ENCODE results near the gene IFT88.

DNA sequence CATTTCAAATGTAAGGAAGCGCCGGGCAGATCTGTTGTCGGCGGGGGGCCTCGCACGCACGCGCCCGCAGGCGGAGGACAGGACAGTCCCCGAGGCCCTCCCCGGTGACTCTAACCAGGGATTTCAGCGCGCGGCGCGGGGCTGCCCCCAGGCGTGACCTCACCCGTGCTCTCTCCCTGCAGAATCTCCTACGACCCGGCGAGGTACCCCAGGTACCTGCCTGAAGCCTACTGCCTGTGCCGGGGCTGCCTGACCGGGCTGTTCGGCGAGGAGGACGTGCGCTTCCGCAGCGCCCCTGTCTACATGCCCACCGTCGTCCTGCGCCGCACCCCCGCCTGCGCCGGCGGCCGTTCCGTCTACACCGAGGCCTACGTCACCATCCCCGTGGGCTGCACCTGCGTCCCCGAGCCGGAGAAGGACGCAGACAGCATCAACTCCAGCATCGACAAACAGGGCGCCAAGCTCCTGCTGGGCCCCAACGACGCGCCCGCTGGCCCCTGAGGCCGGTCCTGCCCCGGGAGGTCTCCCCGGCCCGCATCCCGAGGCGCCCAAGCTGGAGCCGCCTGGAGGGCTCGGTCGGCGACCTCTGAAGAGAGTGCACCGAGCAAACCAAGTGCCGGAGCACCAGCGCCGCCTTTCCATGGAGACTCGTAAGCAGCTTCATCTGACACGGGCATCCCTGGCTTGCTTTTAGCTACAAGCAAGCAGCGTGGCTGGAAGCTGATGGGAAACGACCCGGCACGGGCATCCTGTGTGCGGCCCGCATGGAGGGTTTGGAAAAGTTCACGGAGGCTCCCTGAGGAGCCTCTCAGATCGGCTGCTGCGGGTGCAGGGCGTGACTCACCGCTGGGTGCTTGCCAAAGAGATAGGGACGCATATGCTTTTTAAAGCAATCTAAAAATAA, 154.7 kb downstream of the IFT88 start:
- TF ChIP-seq, protein P1, sequence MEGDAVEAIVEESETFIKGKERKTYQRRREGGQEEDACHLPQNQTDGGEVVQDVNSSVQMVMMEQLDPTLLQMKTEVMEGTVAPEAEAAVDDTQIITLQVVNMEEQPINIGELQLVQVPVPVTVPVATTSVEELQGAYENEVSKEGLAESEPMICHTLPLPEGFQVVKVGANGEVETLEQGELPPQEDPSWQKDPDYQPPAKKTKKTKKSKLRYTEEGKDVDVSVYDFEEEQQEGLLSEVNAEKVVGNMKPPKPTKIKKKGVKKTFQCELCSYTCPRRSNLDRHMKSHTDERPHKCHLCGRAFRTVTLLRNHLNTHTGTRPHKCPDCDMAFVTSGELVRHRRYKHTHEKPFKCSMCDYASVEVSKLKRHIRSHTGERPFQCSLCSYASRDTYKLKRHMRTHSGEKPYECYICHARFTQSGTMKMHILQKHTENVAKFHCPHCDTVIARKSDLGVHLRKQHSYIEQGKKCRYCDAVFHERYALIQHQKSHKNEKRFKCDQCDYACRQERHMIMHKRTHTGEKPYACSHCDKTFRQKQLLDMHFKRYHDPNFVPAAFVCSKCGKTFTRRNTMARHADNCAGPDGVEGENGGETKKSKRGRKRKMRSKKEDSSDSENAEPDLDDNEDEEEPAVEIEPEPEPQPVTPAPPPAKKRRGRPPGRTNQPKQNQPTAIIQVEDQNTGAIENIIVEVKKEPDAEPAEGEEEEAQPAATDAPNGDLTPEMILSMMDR (IDR thresholded peaks at IDR 0.05; ENCODE audit: low read length): no peak
- TF ChIP-seq EZH2 (optimal IDR thresholded peaks at IDR 0.05; ENCODE audit: low read depth, low read length): no peak
- TF ChIP-seq EZH2phosphoT487 (IDR thresholded peaks at IDR 0.05; ENCODE audit: low read length): no peak

All from MM.1S (cell line).